Panc1 (cell line): ENCODE measurements around the gene HEPACAM2. TPM values are rescaled to one million over a fixed set of nuclear protein-coding genes. Genes with fewer than 3 reads are reported as not detected.

Experiments used
- ATAC-seq: fragments of 200-7000 bp; cut with Tn5 transposase; 2 replicates; pipeline ENCODE4 v1.9.1; 2020; ENCODE audit warnings: mild to moderate bottlenecking, moderate library complexity
- BruUV-seq: library from RNA; stranded (reverse); fragments of 400-500 nt; replicated peaks from 2 replicates; lab custom pipeline; 2021; lab: Mats Ljungman, UMichigan
- CTCF ChIA-PET: fragments of 300-600 bp; sonication (Branson Sonifier 250); formaldehyde crosslinking; loops from one replicate; lab custom pipeline; 2022; ENCODE audit warnings: antibody characterized with exemption; lab: Charles Lee
- POLR2A ChIA-PET: fragments of 300-600 bp; sonication (Branson Sonifier 250); formaldehyde crosslinking; loops from one replicate; lab custom pipeline; 2022; ENCODE audit warnings: antibody characterized with exemption; lab: Charles Lee
- DNase-seq: peaks from one replicate; pipeline ENCODE4 v3.0.0-alpha.2; 2010; ENCODE audit warnings: low read depth, low spot score
- H3K27ac ChIP-seq: 2 replicates; pipeline ENCODE4 v1.5.1; 2011; ENCODE audit warnings: mild to moderate bottlenecking, low read length, inconsistent platforms
- H3K27me3 ChIP-seq: fragments of 200-500 bp; sonication (Bioruptor generic); 2 replicates; pipeline ENCODE4 v1.6.0; 2014; ENCODE audit warnings: low read length, inconsistent platforms; ENCODE audit not compliant: control insufficient read depth, insufficient read depth
- H3K36me3 ChIP-seq: fragments of 200-500 bp; sonication (Bioruptor generic); 2 replicates; pipeline ENCODE4 v1.5.1; 2014; ENCODE audit warnings: inconsistent platforms, mild to moderate bottlenecking, low read length, moderate library complexity; ENCODE audit not compliant: control insufficient read depth, insufficient read depth
- H3K4me1 ChIP-seq: 2 replicates; pipeline ENCODE4 v1.5.1; 2011; ENCODE audit warnings: inconsistent platforms, mild to moderate bottlenecking, low read length, moderate library complexity; ENCODE audit not compliant: control insufficient read depth, insufficient read depth
- H3K4me3 ChIP-seq, 2 experiments: 2 replicates each; pipeline ENCODE4 v1.5.1; 2011 to 2012; ENCODE audit warnings: low read depth in 2 of 2, low read length in 2 of 2, mild to moderate bottlenecking in 2 of 2, inconsistent platforms in 1 of 2, moderate library complexity in 1 of 2
- H3K9me3 ChIP-seq: fragments of 200-500 bp; sonication (Bioruptor generic); 2 replicates; pipeline ENCODE4 v1.5.1; 2014; ENCODE audit warnings: low read depth, mild to moderate bottlenecking, inconsistent platforms, low read length, moderate library complexity; ENCODE audit not compliant: control insufficient read depth, insufficient read depth
- CTCF ChIP-seq: fragments of 450-650 bp; IDR thresholded peaks from 2 replicates; pipeline ENCODE4 v1.5.1; 2017; ENCODE audit warnings: mild to moderate bottlenecking
- POLR2AphosphoS5 ChIP-seq: IDR thresholded peaks from 2 replicates; pipeline ENCODE4 v1.6.1; 2012; ENCODE audit warnings: mild to moderate bottlenecking, low read depth, low read length, moderate library complexity
- REST ChIP-seq, 2 experiments: IDR thresholded peaks; 2 replicates each; pipeline ENCODE4 v1.6.1; 2011 to 2012; ENCODE audit warnings: low read depth in 2 of 2, control low read depth in 1 of 2, low read length in 1 of 2, mild to moderate bottlenecking in 1 of 2, moderate library complexity in 1 of 2; ENCODE audit not compliant: insufficient read depth in 1 of 2
- SIN3A ChIP-seq: IDR thresholded peaks from 2 replicates; pipeline ENCODE4 v1.6.1; 2012; ENCODE audit warnings: low read depth, mild to moderate bottlenecking, low read length, moderate library complexity, borderline replicate concordance; ENCODE audit not compliant: insufficient read depth
- TCF7L2 ChIP-seq: IDR thresholded peaks from 2 replicates; pipeline ENCODE4 v1.6.1; 2011; ENCODE audit warnings: mild to moderate bottlenecking, low read depth, low read length, inconsistent platforms
- in situ Hi-C: cut with HindIII; loops from 2 replicates; pipeline ENCODE4 v1.10.0; 2016; ENCODE audit warnings: low sequenced_read_pairs, low pct_unique_long_range_greater_than_20kb
- intact Hi-C: fragments of 100-400 bp; cut with micrococcal nuclease; formaldehyde crosslinking; loops from one replicate; pipeline ENCODE4 v1.10.0; 2022; ENCODE audit not compliant: unreplicated experiment
- total RNA-seq: library from RNA; stranded (reverse); gene quantifications from one replicate; pipeline ENCODE4 v1.2.1, GENCODE V29; 2021; ENCODE audit not compliant: unreplicated experiment

Gene HEPACAM2
- total RNA-seq, 1 experiment from 2014 or later = not detected

GRCh38 chr7:93176992-93177580, 49.2 kb downstream of the HEPACAM2 start:
- no peak for DNase-seq
- Histone ChIP-seq H3K4me1 (no peaks in the 10 kb centered on the region), H3K9me3 (no peaks in the 10 kb centered on the region), H3K4me3 (no peak overlapping the region), H3K36me3 (no peaks in the 10 kb centered on the region), H3K27ac (no peak overlapping the region), H3K27me3 (peaks cover 6% of the 10 kb centered on the region)
- in situ Hi-C loops (no loop called here), intact Hi-C loops (loop anchor here (5.0 kb wide), 1 partner anchor 50 kb away; the partner anchor contains the start of gene HEPACAM2)
- ChIA-PET CTCF (no interaction called here), POLR2A (no interaction called here)
- TF ChIP-seq CTCF = no peak
- TF ChIP-seq POLR2AphosphoS5 = no peak
- no peak for TF ChIP-seq REST (IDR thresholded peaks at IDR 0.05; ENCODE audit: insufficient read depth in 1 of 2, low read depth in 2 of 2, low read length in 1 of 2)
- no peak for TF ChIP-seq TCF7L2
- TF ChIP-seq SIN3A = no peak
- no peak for ATAC-seq
- no TSS peak for BruUV-seq

- intact Hi-C loops = loop anchor here (5.0 kb wide), 1 partner anchor 52 kb away; the partner anchor contains the start of gene HEPACAM2
- POLR2A ChIA-PET = interaction anchor here (0.7 kb wide), 1 partner anchor 517 kb away, joined by 5 read pairs; no protein-coding TSS in a partner anchor
- BruUV-seq = no TSS peak
- Histone ChIP-seq H3K27me3 (no peaks in the 10 kb centered on the region), H3K4me3 (no peak overlapping the region), H3K9me3 (no peaks in the 10 kb centered on the region), H3K27ac (no peak overlapping the region), H3K36me3 (no peaks in the 10 kb centered on the region), H3K4me1 (no peaks in the 10 kb centered on the region)
- in situ Hi-C loops = no loop called here
- TF ChIP-seq REST (IDR thresholded peaks at IDR 0.05; ENCODE audit: insufficient read depth in 1 of 2, low read depth in 2 of 2, low read length in 1 of 2) (no peak), TCF7L2 (no peak), POLR2AphosphoS5 (no peak), CTCF (no peak), SIN3A (no peak)
- ATAC-seq (no peak), DNase-seq (no peak)
- CTCF ChIA-PET = no interaction called here
Observed at GRCh38 chr7:93175219-93175618, 51.0 kb downstream of the HEPACAM2 start.
